Measurements from ENCODE around the gene RSPO4. TPM values are rescaled to one million over a fixed set of nuclear protein-coding genes. Genes with fewer than 3 reads are reported as not detected.

The RSPO4 gene
- polyA plus RNA-seq, 2 of the 4 experiments (the other 2 are of a cell fraction): not detected

GRCh38 chr20:959996-960615, 42.0 kb downstream of the RSPO4 start:
- POLR2A ChIA-PET: interaction anchor here (1.0 kb wide), 1 partner anchor 166 kb away, joined by 3 read pairs; no protein-coding TSS in a partner anchor
- H3K27ac ChIP-seq: no peak overlapping the region
- H3K9me3 ChIP-seq: no peaks in the 10 kb centered on the region
- DNase-seq (ENCODE audit: low read depth in 1 of 2, low spot score in 1 of 2) (no peak), ATAC-seq (no peak), FAIRE-seq (no peak)
- TF ChIP-seq CTCF (IDR thresholded peaks at IDR 0.05) (no peak), ZC3H11A (IDR thresholded peaks at IDR 0.05) (no peak), RFX5 (IDR thresholded peaks at IDR 0.05) (no peak), KDM5A (IDR thresholded peaks at IDR 0.05) (no peak), KDM1A (IDR thresholded peaks at IDR 0.05; ENCODE audit: low read depth) (no peak), TFCP2L1 (CRISPR knock-in tag; IDR thresholded peaks at IDR 0.05) (no peak), HOXB13 (CRISPR knock-in tag; IDR thresholded peaks at IDR 0.05; ENCODE audit: low read depth) (no peak), E2F6 (IDR thresholded peaks at IDR 0.05; ENCODE audit: borderline replicate concordance, low read depth) (no peak), PHF8 (IDR thresholded peaks at IDR 0.05; ENCODE audit: borderline replicate concordance, low read depth) (no peak), ZNF302 (CRISPR knock-in tag; IDR thresholded peaks at IDR 0.05) (no peak), EP300 (IDR thresholded peaks at IDR 0.05) (no peak), HEYL (CRISPR knock-in tag; IDR thresholded peaks at IDR 0.05) (no peak), MAZ (IDR thresholded peaks at IDR 0.05; ENCODE audit: borderline replicate concordance, low read depth, low read length) (no peak), HDAC2 (IDR thresholded peaks at IDR 0.05) (no peak), MAFK (IDR thresholded peaks at IDR 0.05; ENCODE audit: partially characterized antibody) (no peak)
- TF ChIP-seq, protein P1, sequence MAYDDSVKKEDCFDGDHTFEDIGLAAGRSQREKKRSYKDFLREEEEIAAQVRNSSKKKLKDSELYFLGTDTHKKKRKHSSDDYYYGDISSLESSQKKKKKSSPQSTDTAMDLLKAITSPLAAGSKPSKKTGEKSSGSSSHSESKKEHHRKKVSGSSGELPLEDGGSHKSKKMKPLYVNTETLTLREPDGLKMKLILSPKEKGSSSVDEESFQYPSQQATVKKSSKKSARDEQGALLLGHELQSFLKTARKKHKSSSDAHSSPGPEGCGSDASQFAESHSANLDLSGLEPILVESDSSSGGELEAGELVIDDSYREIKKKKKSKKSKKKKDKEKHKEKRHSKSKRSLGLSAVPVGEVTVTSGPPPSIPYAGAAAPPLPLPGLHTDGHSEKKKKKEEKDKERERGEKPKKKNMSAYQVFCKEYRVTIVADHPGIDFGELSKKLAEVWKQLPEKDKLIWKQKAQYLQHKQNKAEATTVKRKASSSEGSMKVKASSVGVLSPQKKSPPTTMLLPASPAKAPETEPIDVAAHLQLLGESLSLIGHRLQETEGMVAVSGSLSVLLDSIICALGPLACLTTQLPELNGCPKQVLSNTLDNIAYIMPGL (CRISPR knock-in tag; IDR thresholded peaks at IDR 0.05; ENCODE audit: borderline replicate concordance): no peak
- TF ChIP-seq, protein P2, sequence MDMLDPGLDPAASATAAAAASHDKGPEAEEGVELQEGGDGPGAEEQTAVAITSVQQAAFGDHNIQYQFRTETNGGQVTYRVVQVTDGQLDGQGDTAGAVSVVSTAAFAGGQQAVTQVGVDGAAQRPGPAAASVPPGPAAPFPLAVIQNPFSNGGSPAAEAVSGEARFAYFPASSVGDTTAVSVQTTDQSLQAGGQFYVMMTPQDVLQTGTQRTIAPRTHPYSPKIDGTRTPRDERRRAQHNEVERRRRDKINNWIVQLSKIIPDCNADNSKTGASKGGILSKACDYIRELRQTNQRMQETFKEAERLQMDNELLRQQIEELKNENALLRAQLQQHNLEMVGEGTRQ (IDR thresholded peaks at IDR 0.05): no peak
- 63% methylated on average over 16 of the region's 16 CpGs for WGBS (ENCODE audit: missing lambda C conversion rate)
- no peak overlapping the region for H3K4me3 ChIP-seq
- CTCF ChIA-PET: interaction anchor here (0.6 to 25.7 kb wide), 5 partner anchors 10 to 389 kb away, joined by 3 to 872 read pairs (median 7); partner anchors contain the start of genes FAM110A and TMEM74B
- no peak overlapping the region for H3K4me2 ChIP-seq
- no peaks in the 10 kb centered on the region for H3K4me1 ChIP-seq

DNA sequence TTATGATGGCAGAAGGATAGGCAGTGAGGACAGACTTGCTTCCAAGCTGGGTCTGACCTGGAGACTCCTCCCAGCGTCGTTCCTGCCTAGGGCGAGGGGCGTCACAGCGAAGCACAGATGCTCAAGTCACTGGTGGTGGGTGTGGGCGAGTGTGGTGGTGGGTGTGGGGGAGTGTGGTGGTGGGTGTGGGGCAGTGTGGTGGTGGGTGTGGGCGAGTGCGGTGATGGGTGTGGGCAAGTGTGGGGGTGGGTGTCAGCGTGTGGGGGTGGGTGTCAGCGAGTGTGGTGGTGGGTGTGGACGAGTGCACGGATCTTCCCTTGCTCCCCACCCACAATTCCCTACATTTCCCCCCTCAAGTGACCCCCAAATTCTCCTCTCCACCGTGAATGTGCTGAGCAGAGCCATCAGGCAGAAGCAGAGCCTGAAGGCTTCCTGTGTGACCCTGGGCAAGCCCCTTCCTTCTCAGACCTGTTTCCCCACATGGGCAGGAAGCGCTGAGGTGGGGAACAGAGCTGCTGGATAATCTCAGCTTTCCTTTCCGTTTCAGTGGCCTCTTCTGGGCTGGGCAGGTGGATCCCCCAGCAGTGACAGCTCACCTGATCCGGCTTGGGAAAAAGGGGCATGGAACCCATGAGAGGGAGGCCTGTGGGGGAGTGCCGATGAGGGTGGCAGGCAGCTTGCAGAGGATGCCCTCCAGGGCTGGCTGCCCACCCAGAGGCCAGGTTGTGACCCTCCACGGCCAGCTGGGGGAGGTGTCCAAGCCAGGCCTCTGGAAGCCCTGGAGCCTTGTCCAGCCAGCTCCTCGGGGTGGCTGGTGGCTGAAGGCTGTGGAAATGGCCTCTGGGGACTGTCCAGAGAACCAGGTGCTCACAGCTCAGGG, 42.9 kb downstream of the RSPO4 start:
- WGBS (ENCODE audit: missing lambda C conversion rate): 31% methylated on average over 15 of the region's 19 CpGs
- Histone ChIP-seq H3K4me3 (no peak overlapping the region), H3K4me2 (no peak overlapping the region), H3K9me3 (no peaks in the 10 kb centered on the region), H3K4me1 (no peaks in the 10 kb centered on the region), H3K27ac (no peak overlapping the region)
- no peak for DNase-seq (ENCODE audit: low read depth in 1 of 2, low spot score in 1 of 2)
- ATAC-seq: no peak
- ChIA-PET POLR2A (interaction anchor here (1.0 kb wide), 1 partner anchor 165 kb away, joined by 3 read pairs; no protein-coding TSS in a partner anchor), CTCF (interaction anchor here (0.6 to 25.7 kb wide), 12 partner anchors 9 to 252 kb away, joined by 3 to 872 read pairs (median 4); partner anchors contain the start of genes FAM110A and TMEM74B)
- TF ChIP-seq PHF8 (IDR thresholded peaks at IDR 0.05; ENCODE audit: borderline replicate concordance, low read depth) (no peak), KDM5A (IDR thresholded peaks at IDR 0.05) (no peak), EHF (CRISPR knock-in tag; IDR thresholded peaks at IDR 0.05) (no peak)
- no peak for FAIRE-seq

Data from A549 (cell line).